SIG-M5 (cell line): ENCODE data around the gene ACMSD.

Source experiments
- DNase-seq: peaks from one replicate; lab custom pipeline; 2025; lab: John Stamatoyannopoulos, UW

ACMSD gene

DNA sequence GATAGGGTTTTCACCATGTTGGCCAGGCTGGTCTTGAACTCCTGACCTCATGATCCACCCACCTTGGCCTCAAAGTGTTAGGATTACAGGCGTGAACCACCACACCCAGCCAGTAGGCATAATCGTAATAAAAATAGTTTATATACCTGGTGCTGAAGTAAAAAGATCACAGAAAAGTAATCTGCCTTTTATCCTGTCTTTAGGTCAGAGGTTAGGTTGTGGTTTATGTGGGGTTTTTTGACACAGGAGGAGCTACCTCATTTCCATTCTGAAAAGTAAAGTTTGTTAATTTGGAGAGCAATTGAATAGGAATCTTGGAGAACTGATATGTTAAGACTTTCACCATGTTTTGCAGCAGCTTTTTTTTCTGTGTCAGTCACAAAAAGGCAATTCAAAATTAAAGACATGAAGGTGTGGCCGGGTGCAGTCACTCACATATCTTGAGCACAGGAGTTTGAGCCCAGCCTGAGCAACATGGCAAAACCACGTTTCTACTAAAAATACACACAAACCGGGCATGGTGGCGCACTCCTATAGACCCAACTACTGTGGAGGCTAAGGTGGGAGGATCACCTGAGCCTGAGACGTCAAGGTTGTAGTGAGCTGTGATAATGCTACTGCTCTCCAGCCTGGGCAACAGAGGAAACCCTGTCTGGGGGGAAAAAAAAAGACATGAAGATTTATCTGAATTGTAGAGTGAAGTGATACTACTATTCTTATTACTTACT, 111.7 kb downstream of the ACMSD start:
- no peak for DNase-seq

DNA sequence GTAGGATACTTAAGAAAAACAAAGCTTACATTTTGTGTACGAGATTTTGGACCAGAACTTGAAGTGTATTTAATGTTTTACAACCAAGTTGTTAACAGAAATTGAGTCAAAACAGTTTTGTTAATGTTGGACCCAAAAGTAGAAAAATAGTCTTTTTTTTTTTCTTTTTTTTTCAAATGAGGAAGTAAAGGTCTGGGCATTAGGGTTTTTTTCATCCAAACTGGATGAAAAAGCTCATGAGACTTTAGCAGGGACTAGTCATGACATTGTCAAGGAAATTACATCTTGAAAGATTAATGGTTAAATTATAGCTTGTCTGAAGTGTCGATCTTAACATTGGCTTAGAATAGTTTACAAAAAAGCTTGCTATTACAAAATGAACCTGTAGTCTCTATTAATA, 112.5 kb downstream of the ACMSD start:
- DNase-seq = no peak
